MCF 10A (cell line): ENCODE measurements around the gene PELI1. TPM values are rescaled to one million over a fixed set of nuclear protein-coding genes. Genes with fewer than 3 reads are reported as not detected.

Experiments
- BruUV-seq: library from RNA; stranded (reverse); fragments of 400-500 nt; replicated peaks from 2 replicates; lab custom pipeline; 2021; lab: Mats Ljungman, UMichigan
- CTCF ChIA-PET: fragments of 300-600 bp; sonication (Branson Sonifier 250); formaldehyde crosslinking; extraction: SDS; loops from one replicate; lab custom pipeline; 2021; ENCODE audit warnings: antibody characterized with exemption, inconsistent platforms; lab: Yijun Ruan, JAX
- POLR2A ChIA-PET: fragments of 300-600, 350-650 bp; sonication (Branson Sonifier 250); formaldehyde crosslinking; extraction: SDS; loops from one replicate; lab custom pipeline; 2020; ENCODE audit warnings: antibody characterized with exemption, inconsistent platforms; lab: Yijun Ruan, JAX
- DNase-seq: peaks from one replicate; pipeline ENCODE4 v3.0.0-alpha.2; 2018; ENCODE audit not compliant: unreplicated experiment
- H3K27ac Mint-ChIP-seq: one replicate; pipeline ENCODE4 v1.8.0; 2022; ENCODE audit warnings: mild to moderate bottlenecking, low read depth, mixed read lengths; ENCODE audit not compliant: unreplicated experiment
- H3K27me3 Mint-ChIP-seq: one replicate; pipeline ENCODE4 v1.8.0; 2022; ENCODE audit warnings: mixed read lengths; ENCODE audit not compliant: insufficient read depth, unreplicated experiment
- H3K36me3 Mint-ChIP-seq: one replicate; pipeline ENCODE4 v1.8.0; 2022; ENCODE audit warnings: mild to moderate bottlenecking, moderate library complexity, mixed read lengths; ENCODE audit not compliant: insufficient read depth, unreplicated experiment
- H3K4me1 Mint-ChIP-seq: one replicate; pipeline ENCODE4 v1.8.0; 2022; ENCODE audit warnings: mixed read lengths; ENCODE audit not compliant: insufficient read depth, unreplicated experiment
- H3K4me3 Mint-ChIP-seq: one replicate; pipeline ENCODE4 v1.8.0; 2022; ENCODE audit warnings: mild to moderate bottlenecking, moderate library complexity, mixed read lengths; ENCODE audit not compliant: unreplicated experiment
- H3K9me3 Mint-ChIP-seq: one replicate; pipeline ENCODE4 v1.8.0; 2022; ENCODE audit warnings: mixed read lengths; ENCODE audit not compliant: unreplicated experiment
- intact Hi-C: fragments of 100-400 bp; cut with micrococcal nuclease; formaldehyde crosslinking; loops from 2 replicates; pipeline ENCODE4 v1.14.1; 2022
- total RNA-seq: library from RNA; stranded (reverse); gene quantifications from 2 replicates; pipeline ENCODE4 v1.2.3, GENCODE V29; 2022
- TF ChIP-seq, protein P1 (sequence below): fragments of 200-600 bp; IDR thresholded peaks from one replicate; pipeline ENCODE4 v1.8.0; 2022; ENCODE audit warnings: antibody characterized with exemption, mild to moderate bottlenecking; ENCODE audit not compliant: unreplicated experiment

The PELI1 gene
- total RNA-seq, 1 experiment from 2014 or later = 16.3 TPM

DNA sequence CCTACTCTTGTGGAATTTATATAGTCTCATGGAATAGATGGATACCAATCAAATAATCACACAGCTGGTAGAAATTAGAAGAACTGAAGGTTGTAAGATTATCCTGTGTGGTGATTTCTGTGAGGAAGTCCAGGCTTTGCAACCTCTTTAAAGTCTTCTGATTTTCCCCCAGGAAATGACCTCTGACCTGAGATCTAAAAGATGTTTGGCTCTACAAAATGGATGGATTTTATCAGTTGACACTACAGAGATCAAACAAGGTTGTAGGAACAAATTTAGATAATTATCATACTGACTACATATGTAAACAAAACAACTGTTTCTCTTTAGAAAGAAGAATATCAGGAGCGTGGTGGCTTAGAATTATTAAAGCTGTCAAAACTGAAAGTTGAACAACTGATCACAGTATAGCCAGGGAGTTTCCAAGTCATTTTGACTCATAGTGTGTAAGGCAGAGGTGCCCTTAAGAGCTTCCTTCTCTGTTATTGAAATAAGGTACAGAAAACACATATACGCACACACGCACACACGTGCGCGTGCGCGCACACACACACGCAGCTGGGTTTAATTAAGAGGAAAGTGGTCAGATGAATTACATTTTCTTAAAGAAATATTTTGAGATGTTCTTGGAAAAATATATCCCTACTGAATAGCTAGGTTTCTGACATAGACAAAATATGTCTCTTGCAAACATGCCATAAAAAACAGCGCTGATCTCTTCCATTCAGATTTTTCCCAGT is 35.5 kb upstream of the PELI1 start:
- no peak for DNase-seq
- CTCF ChIA-PET = interaction anchor here (0.6 to 0.8 kb wide), 2 partner anchors 77 to 857 kb away, joined by 3 to 4 read pairs; no protein-coding TSS in a partner anchor
- Mint-ChIP-seq H3K27ac (no peak overlapping the region), H3K4me1 (no peaks in the 10 kb centered on the region), H3K4me3 (no peak overlapping the region), H3K27me3 (no peaks in the 10 kb centered on the region), H3K9me3 (no peaks in the 10 kb centered on the region), H3K36me3 (no peaks in the 10 kb centered on the region)
- POLR2A ChIA-PET = interaction anchor here (0.6 to 0.8 kb wide), 2 partner anchors 18 to 22 kb away, joined by 3 read pairs; no protein-coding TSS in a partner anchor
- no TSS peak for BruUV-seq
- TF ChIP-seq, protein P1, sequence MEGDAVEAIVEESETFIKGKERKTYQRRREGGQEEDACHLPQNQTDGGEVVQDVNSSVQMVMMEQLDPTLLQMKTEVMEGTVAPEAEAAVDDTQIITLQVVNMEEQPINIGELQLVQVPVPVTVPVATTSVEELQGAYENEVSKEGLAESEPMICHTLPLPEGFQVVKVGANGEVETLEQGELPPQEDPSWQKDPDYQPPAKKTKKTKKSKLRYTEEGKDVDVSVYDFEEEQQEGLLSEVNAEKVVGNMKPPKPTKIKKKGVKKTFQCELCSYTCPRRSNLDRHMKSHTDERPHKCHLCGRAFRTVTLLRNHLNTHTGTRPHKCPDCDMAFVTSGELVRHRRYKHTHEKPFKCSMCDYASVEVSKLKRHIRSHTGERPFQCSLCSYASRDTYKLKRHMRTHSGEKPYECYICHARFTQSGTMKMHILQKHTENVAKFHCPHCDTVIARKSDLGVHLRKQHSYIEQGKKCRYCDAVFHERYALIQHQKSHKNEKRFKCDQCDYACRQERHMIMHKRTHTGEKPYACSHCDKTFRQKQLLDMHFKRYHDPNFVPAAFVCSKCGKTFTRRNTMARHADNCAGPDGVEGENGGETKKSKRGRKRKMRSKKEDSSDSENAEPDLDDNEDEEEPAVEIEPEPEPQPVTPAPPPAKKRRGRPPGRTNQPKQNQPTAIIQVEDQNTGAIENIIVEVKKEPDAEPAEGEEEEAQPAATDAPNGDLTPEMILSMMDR = no peak
- intact Hi-C loops = no loop called here

DNA sequence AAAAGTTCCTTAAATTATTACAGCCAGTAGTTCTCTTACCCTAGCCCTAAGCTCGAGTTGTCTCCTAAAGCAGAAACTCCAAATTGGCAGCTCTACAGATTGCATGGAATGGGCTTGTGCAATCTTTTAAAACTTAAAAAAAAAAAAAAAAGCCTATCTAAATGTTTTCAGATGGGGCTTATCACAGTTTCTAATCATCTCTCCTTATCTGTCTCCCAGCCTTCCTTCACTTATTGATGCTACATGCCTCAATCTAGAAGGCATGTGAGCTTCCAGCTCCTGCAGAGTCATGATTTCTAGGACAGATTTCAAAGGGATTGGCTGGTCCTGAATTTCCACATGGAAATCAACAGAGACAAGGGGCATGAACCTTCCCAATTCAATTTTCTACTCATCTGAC is 33.1 kb upstream of the PELI1 start:
- H3K4me1 Mint-ChIP-seq = no peaks in the 10 kb centered on the region
- H3K36me3 Mint-ChIP-seq = no peaks in the 10 kb centered on the region
- H3K27ac Mint-ChIP-seq = no peak overlapping the region
- TF ChIP-seq, protein P1 = no peak
- no peaks in the 10 kb centered on the region for H3K9me3 Mint-ChIP-seq
- POLR2A ChIA-PET = interaction anchor here (0.6 to 1.4 kb wide), 4 partner anchors 15 to 241 kb away, joined by 3 read pairs; no protein-coding TSS in a partner anchor
- no TSS peak for BruUV-seq
- H3K27me3 Mint-ChIP-seq = no peaks in the 10 kb centered on the region
- CTCF ChIA-PET = interaction anchor here (0.7 kb wide), 1 partner anchor 715 kb away, joined by 6 read pairs; no protein-coding TSS in a partner anchor
- intact Hi-C loops = no loop called here
- no peak overlapping the region for H3K4me3 Mint-ChIP-seq
- no peak for DNase-seq

DNA sequence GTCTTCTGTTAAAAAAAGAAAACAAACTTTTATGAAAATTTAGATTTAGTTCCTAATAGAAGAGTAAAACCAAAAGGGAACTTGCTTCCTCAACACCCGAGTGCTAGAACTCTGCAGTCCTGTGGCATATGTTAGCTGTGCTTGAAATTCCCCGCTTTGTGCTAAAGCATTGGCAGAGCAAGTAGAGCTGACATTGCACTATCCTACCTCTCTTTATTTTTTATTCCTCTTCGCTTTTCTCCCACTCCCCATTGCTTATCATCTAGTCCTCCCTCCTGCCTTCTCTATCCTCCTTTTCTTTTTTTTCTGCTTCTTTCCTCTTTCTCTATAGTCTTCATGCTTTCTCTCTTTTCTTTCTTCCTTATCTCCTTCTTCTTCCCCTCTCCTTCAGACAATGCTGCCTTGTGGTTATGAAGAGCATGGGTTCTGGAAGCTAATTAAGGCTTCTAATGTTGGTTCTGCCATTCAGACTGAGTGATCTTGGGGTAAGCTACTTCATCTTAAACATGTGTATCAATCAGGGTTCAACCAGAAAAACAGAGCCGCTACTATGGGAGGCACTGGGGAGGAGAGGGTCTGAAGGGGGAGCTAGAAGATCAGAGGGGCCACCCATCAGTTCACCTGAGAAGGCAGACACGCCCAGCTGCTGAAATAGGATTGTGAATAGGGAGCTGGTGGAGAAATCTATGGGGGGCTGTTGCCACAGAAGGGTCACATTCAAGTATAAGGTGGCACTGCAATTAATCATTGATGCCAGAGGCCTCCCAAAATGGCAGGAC is 31.4 kb upstream of the PELI1 start:
- H3K36me3 Mint-ChIP-seq = no peaks in the 10 kb centered on the region
- no peak overlapping the region for H3K27ac Mint-ChIP-seq
- intact Hi-C loops = no loop called here
- TF ChIP-seq, protein P1 = no peak
- BruUV-seq = no TSS peak
- ChIA-PET CTCF (interaction anchor here (0.6 kb wide), 2 partner anchors 57 to 58 kb away, joined by 3 read pairs; no protein-coding TSS in a partner anchor), POLR2A (interaction anchor here (0.6 to 1.4 kb wide), 3 partner anchors 10 to 318 kb away, joined by 3 to 4 read pairs (median 4); no protein-coding TSS in a partner anchor)
- DNase-seq = no peak
- H3K27me3 Mint-ChIP-seq = no peaks in the 10 kb centered on the region
- H3K4me1 Mint-ChIP-seq = no peaks in the 10 kb centered on the region
- no peaks in the 10 kb centered on the region for H3K9me3 Mint-ChIP-seq
- H3K4me3 Mint-ChIP-seq = no peak overlapping the region
